IgD-negative memory B cell (primary cell): ENCODE results near the gene FHL1. TPM values are rescaled to one million over a fixed set of nuclear protein-coding genes. Genes with fewer than 3 reads are reported as not detected.
"Not testable (repeated sequence)": the region's sequence is repeated elsewhere in the genome, so short reads cannot be mapped to it uniquely, and the experiment has no call there.

ENCODE experiments used
- H3K27ac Mint-ChIP-seq, 3 donors: one replicate each; pipeline ENCODE4 v1.8.0; 2020 to 2022; ENCODE audit warnings: mild to moderate bottlenecking in 3 of 3, mixed read lengths in 3 of 3, moderate library complexity in 1 of 3
- H3K27me3 Mint-ChIP-seq: one replicate; pipeline ENCODE4 v1.8.0; 2021; ENCODE audit warnings: mixed read lengths
- H3K36me3 Mint-ChIP-seq: one replicate; pipeline ENCODE4 v1.8.0; 2020; ENCODE audit warnings: mild to moderate bottlenecking, mixed read lengths
- H3K4me1 Mint-ChIP-seq, 3 donors: one replicate each; pipeline ENCODE4 v1.8.0; 2020 to 2022; ENCODE audit warnings: mixed read lengths in 3 of 3, mild to moderate bottlenecking in 1 of 3
- H3K4me3 Mint-ChIP-seq, 4 donors: one replicate each; pipeline ENCODE4 v1.8.0; 2020 to 2022; ENCODE audit warnings: mild to moderate bottlenecking in 4 of 4, mixed read lengths in 4 of 4, moderate library complexity in 3 of 4
- H3K9me3 Mint-ChIP-seq, 3 donors: one replicate each; pipeline ENCODE4 v1.8.0; 2020 to 2021; ENCODE audit warnings: mixed read lengths in 3 of 3, mild to moderate bottlenecking in 1 of 3
- polyA plus RNA-seq: library from polyadenylated mRNA; unstranded; fragments of 300-500 nt; fragmentation: Illumina TruSeq; gene quantifications from one replicate; pipeline ENCODE4 v1.2.3, GENCODE V29; 2021

Gene FHL1
- 10.7 TPM for polyA plus RNA-seq

GRCh38 chrX:136147315-136147901 is at the start of gene FHL1:
Gene FHL1, plus strand, starts transcription at chrX:136147533.
- H3K27me3 Mint-ChIP-seq: peaks cover 2% of the 10 kb centered on the region
- H3K4me3 Mint-ChIP-seq: peak within 1 kb of the TSS; percentile 82 to 94 (median 92)
- no peaks in the 10 kb centered on the region for H3K9me3 Mint-ChIP-seq
- H3K27ac Mint-ChIP-seq: peak within 1 kb of the TSS; percentile 32 to 75 (median 69)
- peaks cover 2% of the 10 kb centered on the region for H3K36me3 Mint-ChIP-seq
- peaks cover 16 to 19% (median 18%) of the 10 kb centered on the region in 3 donors for H3K4me1 Mint-ChIP-seq

GRCh38 chrX:136097871-136098805 is 49.2 kb upstream of the FHL1 start:
- no peak overlapping the region for H3K4me3 Mint-ChIP-seq
- H3K27ac Mint-ChIP-seq: no peak overlapping the region
- H3K9me3 Mint-ChIP-seq: no peaks in the 10 kb centered on the region
- no peaks in the 10 kb centered on the region for H3K27me3 Mint-ChIP-seq
- no peaks in the 10 kb centered on the region for H3K36me3 Mint-ChIP-seq
- peaks cover 0 to 1% (median 0%) of the 10 kb centered on the region in 3 donors for H3K4me1 Mint-ChIP-seq

GRCh38 chrX:136104936-136105335 is 42.4 kb upstream of the FHL1 start:
- Mint-ChIP-seq H3K4me3 (no peak overlapping the region), H3K4me1 (no peaks in the 10 kb centered on the region), H3K27ac (no peak overlapping the region), H3K9me3 (peaks cover 0 to 4% (median 3%) of the 10 kb centered on the region in 3 donors), H3K36me3 (no peaks in the 10 kb centered on the region), H3K27me3 (no peaks in the 10 kb centered on the region)

- Mint-ChIP-seq H3K4me1 (no peaks in the 10 kb centered on the region), H3K9me3 (peaks cover 0 to 4% (median 3%) of the 10 kb centered on the region in 3 donors), H3K36me3 (no peaks in the 10 kb centered on the region), H3K4me3 (no peak overlapping the region), H3K27me3 (no peaks in the 10 kb centered on the region), H3K27ac (no peak overlapping the region)
Observed at GRCh38 chrX:136106920-136107528, 40.3 kb upstream of the FHL1 start.

GRCh38 chrX:136108905-136109304 is 38.4 kb upstream of the FHL1 start:
- H3K27ac Mint-ChIP-seq, H3K9me3 Mint-ChIP-seq, H3K4me3 Mint-ChIP-seq, H3K36me3 Mint-ChIP-seq, H3K27me3 Mint-ChIP-seq, H3K4me1 Mint-ChIP-seq: not testable (repeated sequence)

GRCh38 chrX:136112286-136112685 is 35.0 kb upstream of the FHL1 start:
- Mint-ChIP-seq H3K9me3 (peaks cover 0 to 4% (median 2%) of the 10 kb centered on the region in 3 donors), H3K36me3 (no peaks in the 10 kb centered on the region), H3K27me3 (peaks cover 2% of the 10 kb centered on the region), H3K4me3 (no peak overlapping the region), H3K27ac (no peak overlapping the region), H3K4me1 (no peaks in the 10 kb centered on the region)

GRCh38 chrX:136112778-136113177 is 34.6 kb upstream of the FHL1 start:
- Mint-ChIP-seq H3K27me3 (peaks cover 2% of the 10 kb centered on the region), H3K9me3 (peaks cover 0 to 4% (median 2%) of the 10 kb centered on the region in 3 donors), H3K4me1 (no peaks in the 10 kb centered on the region), H3K27ac (no peak overlapping the region), H3K4me3 (no peak overlapping the region), H3K36me3 (peaks cover 2% of the 10 kb centered on the region)

GRCh38 chrX:136115126-136115903 is 32.0 kb upstream of the FHL1 start:
- Mint-ChIP-seq H3K36me3 (peaks cover 2% of the 10 kb centered on the region), H3K4me1 (no peaks in the 10 kb centered on the region), H3K4me3 (no peak overlapping the region), H3K9me3 (peaks cover 0 to 6% (median 2%) of the 10 kb centered on the region in 3 donors), H3K27me3 (peaks cover 4% of the 10 kb centered on the region), H3K27ac (no peak overlapping the region)

- H3K9me3 Mint-ChIP-seq: peaks cover 0 to 6% (median 3%) of the 10 kb centered on the region in 3 donors
- no peaks in the 10 kb centered on the region for H3K4me1 Mint-ChIP-seq
- H3K27me3 Mint-ChIP-seq: peaks cover 4% of the 10 kb centered on the region
- peaks cover 2% of the 10 kb centered on the region for H3K36me3 Mint-ChIP-seq
- H3K4me3 Mint-ChIP-seq: no peak overlapping the region
- no peak overlapping the region for H3K27ac Mint-ChIP-seq
Observed at GRCh38 chrX:136115904-136116297, 31.4 kb upstream of the FHL1 start.

- H3K4me1 Mint-ChIP-seq: no peaks in the 10 kb centered on the region
- peaks cover 3% of the 10 kb centered on the region for H3K27me3 Mint-ChIP-seq
- H3K27ac Mint-ChIP-seq: no peak overlapping the region
- H3K9me3 Mint-ChIP-seq: peaks cover 0 to 4% (median 3%) of the 10 kb centered on the region in 3 donors
- peaks cover 2% of the 10 kb centered on the region for H3K36me3 Mint-ChIP-seq
- no peak overlapping the region for H3K4me3 Mint-ChIP-seq
Observed at GRCh38 chrX:136121788-136122187, 25.5 kb upstream of the FHL1 start.

GRCh38 chrX:136122207-136122606 is 25.1 kb upstream of the FHL1 start:
- peaks cover 0 to 4% (median 3%) of the 10 kb centered on the region in 3 donors for H3K9me3 Mint-ChIP-seq
- H3K4me1 Mint-ChIP-seq: no peaks in the 10 kb centered on the region
- H3K4me3 Mint-ChIP-seq: no peak overlapping the region
- H3K36me3 Mint-ChIP-seq: peaks cover 2% of the 10 kb centered on the region
- peaks cover 3% of the 10 kb centered on the region for H3K27me3 Mint-ChIP-seq
- H3K27ac Mint-ChIP-seq: no peak overlapping the region

GRCh38 chrX:136125106-136125505 is 22.2 kb upstream of the FHL1 start:
- H3K4me3 Mint-ChIP-seq: no peak overlapping the region
- peaks cover 2% of the 10 kb centered on the region for H3K36me3 Mint-ChIP-seq
- peaks cover 0 to 3% (median 0%) of the 10 kb centered on the region in 3 donors for H3K9me3 Mint-ChIP-seq
- peaks cover 6% of the 10 kb centered on the region for H3K27me3 Mint-ChIP-seq
- no peak overlapping the region for H3K27ac Mint-ChIP-seq
- H3K4me1 Mint-ChIP-seq: no peaks in the 10 kb centered on the region

GRCh38 chrX:136126371-136126770 is 21.0 kb upstream of the FHL1 start:
- no peak overlapping the region for H3K4me3 Mint-ChIP-seq
- no peaks in the 10 kb centered on the region for H3K9me3 Mint-ChIP-seq
- H3K27me3 Mint-ChIP-seq: peaks cover 6% of the 10 kb centered on the region
- H3K4me1 Mint-ChIP-seq: peaks cover 0 to under 1% (median 0%) of the 10 kb centered on the region in 3 donors
- H3K36me3 Mint-ChIP-seq: peaks cover 2% of the 10 kb centered on the region
- no peak overlapping the region for H3K27ac Mint-ChIP-seq

- Mint-ChIP-seq H3K36me3 (peaks cover 2% of the 10 kb centered on the region), H3K4me1 (peaks cover 0 to 2% (median 0%) of the 10 kb centered on the region in 3 donors), H3K9me3 (no peaks in the 10 kb centered on the region), H3K27me3 (peaks cover 6% of the 10 kb centered on the region), H3K4me3 (no peak overlapping the region), H3K27ac (no peak overlapping the region)
Observed at GRCh38 chrX:136126872-136127406, 20.4 kb upstream of the FHL1 start.
